IMR-90 (cell line): Measurements from ENCODE around the gene TNS1. TPM values are rescaled to one million over a fixed set of nuclear protein-coding genes. Genes with fewer than 3 reads are reported as not detected.

ENCODE experiments used
- ATAC-seq: fragments of 200-7000 bp; cut with Tn5 transposase; 2 replicates; pipeline ENCODE4 v1.9.1; 2020; ENCODE audit warnings: low read depth, mild to moderate bottlenecking, moderate library complexity
- BruUV-seq: library from RNA; stranded (reverse); fragments of 400-500 nt; replicated peaks from 2 replicates; lab custom pipeline; 2021; lab: Mats Ljungman, UMichigan
- CTCF ChIA-PET: fragments of 300-600 bp; formaldehyde crosslinking; extraction: SDS; loops from one replicate; lab custom pipeline; 2021; ENCODE audit warnings: antibody characterized with exemption; lab: Yijun Ruan, JAX
- POLR2A ChIA-PET: fragments of 300-600 bp; sonication (Branson Sonifier 250); formaldehyde crosslinking; loops from one replicate; lab custom pipeline; 2022; ENCODE audit warnings: antibody characterized with exemption; ENCODE audit not compliant: unreplicated experiment; lab: Charles Lee
- DNase-seq: peaks from one replicate; pipeline ENCODE4 v3.0.0; 2013
- H2AFZ ChIP-seq: replicated peaks from 2 replicates; pipeline ENCODE3; 2013; ENCODE audit warnings: low read length, mild to moderate bottlenecking; ENCODE audit not compliant: poor library complexity
- H2AK5ac ChIP-seq: 2 replicates; pipeline ENCODE4 v1.6.1; 2013; ENCODE audit warnings: low read depth, low read length, inconsistent platforms
- H2AK9ac ChIP-seq: replicated peaks from 2 replicates; pipeline ENCODE3; 2013; ENCODE audit warnings: mild to moderate bottlenecking, low read depth, low read length, moderate library complexity; ENCODE audit not compliant: poor library complexity
- H2BK120ac ChIP-seq: 2 replicates; pipeline ENCODE4 v1.6.1; 2013; ENCODE audit warnings: low read depth, low read length, inconsistent platforms
- H2BK15ac ChIP-seq: 3 replicates; pipeline ENCODE4 v1.6.1; 2013; ENCODE audit warnings: low read depth, low read length, inconsistent platforms
- H2BK20ac ChIP-seq: 2 replicates; pipeline ENCODE4 v1.6.1; 2013; ENCODE audit warnings: low read depth, mild to moderate bottlenecking, inconsistent platforms, low read length, moderate library complexity
- H2BK5ac ChIP-seq: 2 replicates; pipeline ENCODE4 v1.6.1; 2013; ENCODE audit warnings: mild to moderate bottlenecking, low read depth, low read length, inconsistent platforms; ENCODE audit not compliant: poor library complexity, severe bottlenecking
- H3K14ac ChIP-seq: replicated peaks from 2 replicates; pipeline ENCODE4 v1.6.1; 2013; ENCODE audit warnings: low read depth, low read length, inconsistent platforms
- H3K18ac ChIP-seq: 2 replicates; pipeline ENCODE4 v1.6.1; 2013; ENCODE audit warnings: low read depth, low read length, control low read depth
- H3K23ac ChIP-seq: 2 replicates; pipeline ENCODE4 v1.6.1; 2013; ENCODE audit warnings: low read depth, low read length, inconsistent platforms
- H3K27ac ChIP-seq: 2 replicates; pipeline ENCODE4 v1.5.1; 2013; ENCODE audit warnings: mild to moderate bottlenecking, control low read depth, low read length; ENCODE audit not compliant: insufficient read depth
- H3K27me3 ChIP-seq: 2 replicates; pipeline ENCODE4 v1.6.1; 2013; ENCODE audit warnings: low read length; ENCODE audit not compliant: control insufficient read depth, insufficient read depth
- H3K36me3 ChIP-seq: 2 replicates; pipeline ENCODE4 v1.6.1; 2013; ENCODE audit warnings: low read length, mixed read lengths; ENCODE audit not compliant: control insufficient read depth, insufficient read depth
- H3K4ac ChIP-seq: 2 replicates; pipeline ENCODE4 v1.6.1; 2013; ENCODE audit warnings: low read depth, low read length, inconsistent platforms
- H3K4me1 ChIP-seq: 2 replicates; pipeline ENCODE4 v1.6.1; 2013; ENCODE audit warnings: low read length, mixed read lengths; ENCODE audit not compliant: control insufficient read depth, insufficient read depth
- H3K4me2 ChIP-seq: 2 replicates; pipeline ENCODE4 v1.6.1; 2013; ENCODE audit warnings: low read depth, mild to moderate bottlenecking, control low read depth, low read length, moderate library complexity
- H3K4me3 ChIP-seq: 2 replicates; pipeline ENCODE4 v1.5.1; 2013; ENCODE audit warnings: low read depth, mild to moderate bottlenecking, control low read depth, low read length, moderate library complexity; ENCODE audit not compliant: insufficient read depth
- H3K56ac ChIP-seq: 2 replicates; pipeline ENCODE4 v1.6.1; 2013; ENCODE audit warnings: low read length, inconsistent platforms; ENCODE audit not compliant: insufficient read depth; ENCODE audit errors: extremely low read depth
- H3K79me1 ChIP-seq, 2 experiments: 2 replicates each; pipeline ENCODE4 v1.6.1; 2013; ENCODE audit warnings: low read length in 2 of 2, inconsistent platforms in 1 of 2, low read depth in 1 of 2
- H3K9ac ChIP-seq: 2 replicates; pipeline ENCODE4 v1.6.1; 2013; ENCODE audit warnings: low read depth, low read length, control low read depth
- H3K9me1 ChIP-seq: 2 replicates; pipeline ENCODE4 v1.6.1; 2013; ENCODE audit warnings: low read length, inconsistent platforms; ENCODE audit not compliant: insufficient read depth
- H3K9me3 ChIP-seq: 2 replicates; pipeline ENCODE4 v1.6.1; 2013; ENCODE audit warnings: low read length; ENCODE audit not compliant: control insufficient read depth, insufficient read depth
- H4K20me1 ChIP-seq: 2 replicates; pipeline ENCODE4 v1.6.1; 2013; ENCODE audit warnings: low read length, inconsistent platforms; ENCODE audit not compliant: insufficient read depth
- H4K5ac ChIP-seq: 2 replicates; pipeline ENCODE4 v1.6.1; 2013; ENCODE audit warnings: mild to moderate bottlenecking, low read depth, low read length, control low read depth
- H4K8ac ChIP-seq, 2 experiments: 2 replicates each; pipeline ENCODE4 v1.6.1; 2013; ENCODE audit warnings: low read depth in 2 of 2, low read length in 2 of 2, control low read depth in 1 of 2, inconsistent platforms in 1 of 2
- H4K91ac ChIP-seq: 2 replicates; pipeline ENCODE4 v1.6.1; 2013; ENCODE audit warnings: low read depth, low read length, inconsistent platforms; ENCODE audit not compliant: insufficient read depth
- CEBPB ChIP-seq: IDR thresholded peaks from 2 replicates; pipeline ENCODE4 v1.6.1; 2012; ENCODE audit warnings: low read depth, low read length, improper control_type of control experiment
- MAZ ChIP-seq: IDR thresholded peaks from 2 replicates; pipeline ENCODE4 v1.6.1; 2012; ENCODE audit warnings: low read depth, mild to moderate bottlenecking, low read length, improper control_type of control experiment, moderate library complexity, borderline replicate concordance
- RFX5 ChIP-seq: IDR thresholded peaks from 2 replicates; pipeline ENCODE4 v1.8.0; 2012; ENCODE audit warnings: low read depth, mild to moderate bottlenecking, low read length, moderate library complexity
- WGBS, 2 experiments: methylation state at CpG; one replicate each; pipeline versions ENCODE4 v1.1.5 to v1.1.7; 2013; ENCODE audit warnings: missing lambda C conversion rate in 2 of 2; ENCODE audit not compliant: insufficient read length in 1 of 2; ENCODE audit errors: extremely low coverage in 2 of 2; 5-methylcytosine and 5-hydroxymethylcytosine counted together
- dilution Hi-C: fragments of 300-500 bp; cut with HindIII; formaldehyde crosslinking; loops from one replicate; pipeline ENCODE4 v1.14.3; 2018; ENCODE audit warnings: low sequenced_read_pairs; ENCODE audit not compliant: unreplicated experiment
- in situ Hi-C: fragments of 300-500 bp; cut with MboI; formaldehyde crosslinking; loops from 3 replicates; pipeline ENCODE4 v1.14.3; 2019; ENCODE audit warnings: low sequenced_read_pairs, inconsistent platforms, mixed read lengths
- intact Hi-C: fragments of 100-400 bp; cut with micrococcal nuclease; formaldehyde crosslinking; loops from 2 replicates; pipeline ENCODE4 v1.10.0; 2022
- polyA plus RNA-seq, 3 experiments: library from polyadenylated mRNA; depleted of rRNA; stranded (reverse); fragments of >200 nt; gene quantifications; 2 replicates each; pipeline ENCODE4 v1.2.3, GENCODE V29; 2012; ENCODE audit warnings: low replicate concordance in 1 of 3
- total RNA-seq: library from RNA; depleted of rRNA; stranded (reverse); fragments of >200 nt; gene quantifications from 2 replicates; pipeline ENCODE4 v1.2.3, GENCODE V29; 2012

Gene TNS1
- total and polyA plus RNA-seq, 2 of the 4 experiments (the other 2 are of a cell fraction), result 41.1 to 45.2 TPM

DNA sequence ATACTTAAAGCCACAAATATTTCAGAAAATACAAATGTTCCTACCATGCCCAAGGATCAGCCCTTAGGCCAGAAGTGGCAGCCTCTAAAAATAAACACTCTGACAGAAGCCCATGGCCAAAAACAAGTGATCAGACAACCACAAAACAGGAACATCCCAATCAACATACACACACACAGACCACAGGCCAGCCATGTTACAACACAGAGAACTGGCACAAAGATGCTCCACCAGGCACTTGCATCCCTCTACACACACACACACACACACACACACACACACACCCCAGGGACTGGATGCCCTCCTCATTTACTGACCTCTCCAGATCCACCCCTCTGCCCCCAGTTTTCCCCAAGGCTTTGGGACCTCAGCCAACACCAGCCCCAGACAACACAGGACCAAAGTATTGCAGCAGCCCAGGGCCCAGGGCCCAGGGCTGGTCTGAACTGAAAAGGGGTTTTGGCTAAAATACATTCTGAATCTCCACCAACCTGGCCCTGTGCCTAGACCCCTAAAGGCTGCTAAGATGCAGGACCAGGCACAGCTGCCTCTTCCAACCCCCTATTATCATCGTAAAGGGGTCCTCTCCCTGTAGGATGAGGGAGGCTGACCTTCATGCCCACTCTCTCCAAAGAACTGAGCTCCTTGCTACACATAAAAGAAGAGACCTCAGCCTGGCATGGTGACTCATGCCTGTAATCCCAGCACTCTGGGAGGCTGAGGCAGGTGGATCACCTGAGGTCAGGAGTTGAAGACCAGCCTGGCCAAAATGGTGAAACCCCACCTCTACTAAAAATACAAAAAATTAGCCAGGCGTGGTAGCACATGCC, 151.4 kb downstream of the TNS1 start:
- no peak overlapping the region for H2BK20ac ChIP-seq
- H3K79me1 ChIP-seq, result peaks cover 25 to 74% of the 10 kb centered on the region in 2 experiments
- intact Hi-C loops, result no loop called here
- ChIA-PET POLR2A (no interaction called here), CTCF (no interaction called here)
- dilution Hi-C loops, result no loop called here
- no peaks in the 10 kb centered on the region; the same call in 1 of the 2 replicates for H3K9me3 ChIP-seq
- H3K27ac ChIP-seq, result no peak overlapping the region
- H3K14ac ChIP-seq, result no peak overlapping the region
- H3K4me2 ChIP-seq, result no peak overlapping the region; the same call in 1 of the 2 replicates
- whole genome bisulfite sequencing, 2 experiments, result no CpG with 5 or more reads among the region's 2 CpGs
- H2BK120ac ChIP-seq, result no peak overlapping the region
- ATAC-seq (peak; percentile 49), DNase-seq (peak; percentile 68)
- no peak overlapping the region; a peak in 1 of 4 replicates for H4K8ac ChIP-seq
- H4K5ac ChIP-seq, result no peak overlapping the region
- H3K9ac ChIP-seq, result no peak overlapping the region
- H2AK5ac ChIP-seq, result peak overlapping the region; percentile 14; the same call in 1 of the 2 replicates
- H3K23ac ChIP-seq, result no peak overlapping the region
- peak overlapping the region; percentile 69 for H2AK9ac ChIP-seq
- TF ChIP-seq CEBPB (peak; percentile 30; the same call in 1 of the 2 replicates), RFX5 (no peak), MAZ (0 out of 2 replicates have a peak, but pooled peaks have one; percentile 5)
- H2AFZ ChIP-seq, result peak overlapping the region; percentile 27
- no peak overlapping the region for H2BK15ac ChIP-seq
- H4K91ac ChIP-seq, result no peak overlapping the region
- H3K4me1 ChIP-seq, result peaks cover 32% of the 10 kb centered on the region
- H3K36me3 ChIP-seq, result peaks cover 48% of the 10 kb centered on the region
- no peak overlapping the region for H3K4me3 ChIP-seq
- BruUV-seq, result no TSS peak
- peak overlapping the region; percentile 27 for H2BK5ac ChIP-seq
- no peak overlapping the region for H3K56ac ChIP-seq
- peaks cover 90% of the 10 kb centered on the region for H4K20me1 ChIP-seq
- H3K4ac ChIP-seq, result no peak overlapping the region
- H3K18ac ChIP-seq, result no peak overlapping the region
- no peaks in the 10 kb centered on the region for H3K27me3 ChIP-seq
- in situ Hi-C loops, result no loop called here
- H3K9me1 ChIP-seq, result peaks cover 22% of the 10 kb centered on the region
